BE2C (cell line): ENCODE data around the gene ZNF579.

Experiments used
- DNase-seq: peaks from one replicate; pipeline ENCODE4 v3.0.0-alpha.2; 2020
- H3K27me3 ChIP-seq: fragments of 250-450 bp; sonication (Bioruptor Pico); 2 replicates; pipeline ENCODE4 v1.5.1; 2020; ENCODE audit warnings: mild to moderate bottlenecking
- H3K36me3 ChIP-seq: fragments of 250-450 bp; sonication (Bioruptor Pico); 2 replicates; pipeline ENCODE4 v1.5.1; 2020; ENCODE audit warnings: mild to moderate bottlenecking
- H3K4me1 ChIP-seq: fragments of 250-450 bp; sonication (Bioruptor Pico); 2 replicates; pipeline ENCODE4 v1.5.1; 2020
- H3K4me3 ChIP-seq: 2 replicates; pipeline ENCODE4 v1.5.1; 2011; ENCODE audit warnings: low read depth, low read length
- H3K9me3 ChIP-seq: fragments of 250-450 bp; sonication (Bioruptor Pico); 2 replicates; pipeline ENCODE4 v1.5.1; 2020
- TF ChIP-seq, protein P1 (sequence below): IDR thresholded peaks from 2 replicates; pipeline ENCODE4 v1.5.1; 2012; ENCODE audit warnings: mild to moderate bottlenecking, low read depth, low read length

ZNF579 gene

DNA sequence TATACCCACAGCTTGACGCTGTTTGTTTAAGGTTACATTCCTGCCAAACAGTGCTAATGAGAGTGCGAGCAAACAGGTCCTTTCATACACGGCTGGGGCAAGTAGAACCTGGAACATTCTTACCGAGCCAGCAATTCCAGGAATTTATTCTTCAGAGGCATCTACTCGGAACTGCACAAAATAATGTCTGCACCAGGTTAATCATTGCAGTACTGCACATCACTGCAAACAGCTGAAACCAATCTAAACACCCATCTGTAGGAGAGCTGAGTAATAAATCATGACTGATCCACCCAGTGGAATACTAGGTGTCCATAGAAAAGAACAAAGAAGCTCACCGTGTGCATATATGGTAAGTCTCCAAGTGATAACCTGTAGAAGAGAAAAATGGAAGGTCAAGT lies 1.2 kb upstream of the ZNF579 start:
- H3K9me3 ChIP-seq, result no peaks in the 10 kb centered on the region
- TF ChIP-seq, protein P1, sequence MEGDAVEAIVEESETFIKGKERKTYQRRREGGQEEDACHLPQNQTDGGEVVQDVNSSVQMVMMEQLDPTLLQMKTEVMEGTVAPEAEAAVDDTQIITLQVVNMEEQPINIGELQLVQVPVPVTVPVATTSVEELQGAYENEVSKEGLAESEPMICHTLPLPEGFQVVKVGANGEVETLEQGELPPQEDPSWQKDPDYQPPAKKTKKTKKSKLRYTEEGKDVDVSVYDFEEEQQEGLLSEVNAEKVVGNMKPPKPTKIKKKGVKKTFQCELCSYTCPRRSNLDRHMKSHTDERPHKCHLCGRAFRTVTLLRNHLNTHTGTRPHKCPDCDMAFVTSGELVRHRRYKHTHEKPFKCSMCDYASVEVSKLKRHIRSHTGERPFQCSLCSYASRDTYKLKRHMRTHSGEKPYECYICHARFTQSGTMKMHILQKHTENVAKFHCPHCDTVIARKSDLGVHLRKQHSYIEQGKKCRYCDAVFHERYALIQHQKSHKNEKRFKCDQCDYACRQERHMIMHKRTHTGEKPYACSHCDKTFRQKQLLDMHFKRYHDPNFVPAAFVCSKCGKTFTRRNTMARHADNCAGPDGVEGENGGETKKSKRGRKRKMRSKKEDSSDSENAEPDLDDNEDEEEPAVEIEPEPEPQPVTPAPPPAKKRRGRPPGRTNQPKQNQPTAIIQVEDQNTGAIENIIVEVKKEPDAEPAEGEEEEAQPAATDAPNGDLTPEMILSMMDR, result no peak
- H3K4me1 ChIP-seq, result peaks cover 10% of the 10 kb centered on the region
- peaks cover 11% of the 10 kb centered on the region for H3K36me3 ChIP-seq
- H3K4me3 ChIP-seq, result no peak overlapping the region
- no peak for DNase-seq
- no peaks in the 10 kb centered on the region for H3K27me3 ChIP-seq

DNA sequence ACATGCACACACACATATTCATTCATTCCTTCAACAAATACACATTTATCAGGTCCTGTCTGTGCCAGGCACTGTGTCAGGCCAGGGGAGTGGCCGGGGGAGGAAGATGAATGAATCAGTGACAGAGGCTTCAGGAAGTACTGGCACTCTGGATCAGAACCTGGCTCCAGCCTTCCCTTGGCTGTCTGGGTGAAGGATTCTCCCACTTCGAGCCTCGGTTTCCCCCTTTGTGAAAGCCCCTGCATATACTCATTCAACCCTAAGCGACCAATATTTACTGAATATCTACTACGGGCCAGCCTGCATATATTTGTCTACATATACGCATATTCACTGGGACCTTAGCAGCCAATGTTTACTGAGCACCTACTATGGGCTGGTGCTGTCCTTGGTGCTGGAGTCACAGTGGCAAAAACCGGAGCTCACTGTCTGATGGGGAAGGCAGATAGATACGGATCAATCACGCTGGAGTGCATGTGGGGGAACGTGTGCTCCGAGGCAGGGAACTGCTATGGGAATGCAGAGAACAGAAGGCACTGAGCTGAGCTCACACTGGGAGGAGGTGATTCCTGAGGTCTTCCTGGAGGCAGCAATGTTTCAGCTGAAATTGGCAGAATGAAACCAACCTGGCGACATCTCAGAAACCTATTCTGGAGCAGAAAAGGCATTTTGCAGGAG lies 636 bp upstream of the ZNF579 start:
- Histone ChIP-seq H3K36me3 (peaks cover 12% of the 10 kb centered on the region), H3K27me3 (no peaks in the 10 kb centered on the region), H3K4me1 (peaks cover 6% of the 10 kb centered on the region), H3K4me3 (peak overlapping the region; percentile 86), H3K9me3 (no peaks in the 10 kb centered on the region)
- no peak for DNase-seq
- TF ChIP-seq, protein P1, result no peak

DNA sequence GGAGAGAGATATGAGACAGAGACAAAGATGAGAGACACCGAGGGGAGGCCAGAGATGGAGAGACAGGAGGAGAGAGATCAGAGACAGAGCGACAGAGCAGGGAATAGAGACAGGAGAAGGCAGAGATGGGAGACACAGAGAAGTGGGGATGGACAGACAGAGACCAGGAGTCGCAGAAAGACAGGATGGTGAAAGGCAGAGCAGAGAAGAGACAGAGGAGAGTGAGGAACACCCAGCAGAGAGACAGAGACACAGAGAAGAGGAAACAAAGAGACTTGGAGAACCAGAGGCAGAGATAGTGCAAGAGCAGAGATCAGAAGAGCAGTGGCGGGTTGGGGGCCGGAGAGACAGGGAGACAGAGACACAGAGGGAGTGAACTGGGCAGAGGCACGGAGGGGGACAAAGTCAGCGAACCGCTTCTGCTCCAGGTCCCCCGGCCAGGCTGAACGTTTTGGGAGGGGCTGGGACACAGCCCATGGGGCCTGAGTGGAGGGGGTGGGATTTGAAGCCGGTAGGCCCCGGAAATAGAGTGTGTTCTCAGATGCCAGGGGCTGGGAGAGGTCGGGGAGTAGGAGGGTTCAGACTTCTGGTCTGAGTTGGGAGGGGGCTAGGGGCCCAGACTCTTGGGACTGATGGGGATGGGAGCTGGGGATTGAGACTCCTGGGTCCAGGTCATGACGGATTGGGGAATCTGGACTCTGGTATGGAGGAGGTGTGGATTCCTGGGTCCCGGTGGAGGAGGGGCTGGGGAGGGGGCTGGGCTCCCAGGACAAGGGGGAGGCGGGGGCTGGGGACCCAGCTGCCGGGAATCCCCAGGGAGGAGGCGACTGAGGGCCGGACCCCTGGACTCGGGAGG lies 654 bp downstream of the ZNF579 start:
- H3K36me3 ChIP-seq, result peaks cover 12% of the 10 kb centered on the region
- peak overlapping the region; percentile 86 for H3K4me3 ChIP-seq
- H3K4me1 ChIP-seq, result peaks cover 2% of the 10 kb centered on the region; the same call in 1 of the 2 replicates
- no peak for DNase-seq
- TF ChIP-seq, protein P1, result no peak
- H3K27me3 ChIP-seq, result no peaks in the 10 kb centered on the region
- no peaks in the 10 kb centered on the region for H3K9me3 ChIP-seq

DNA sequence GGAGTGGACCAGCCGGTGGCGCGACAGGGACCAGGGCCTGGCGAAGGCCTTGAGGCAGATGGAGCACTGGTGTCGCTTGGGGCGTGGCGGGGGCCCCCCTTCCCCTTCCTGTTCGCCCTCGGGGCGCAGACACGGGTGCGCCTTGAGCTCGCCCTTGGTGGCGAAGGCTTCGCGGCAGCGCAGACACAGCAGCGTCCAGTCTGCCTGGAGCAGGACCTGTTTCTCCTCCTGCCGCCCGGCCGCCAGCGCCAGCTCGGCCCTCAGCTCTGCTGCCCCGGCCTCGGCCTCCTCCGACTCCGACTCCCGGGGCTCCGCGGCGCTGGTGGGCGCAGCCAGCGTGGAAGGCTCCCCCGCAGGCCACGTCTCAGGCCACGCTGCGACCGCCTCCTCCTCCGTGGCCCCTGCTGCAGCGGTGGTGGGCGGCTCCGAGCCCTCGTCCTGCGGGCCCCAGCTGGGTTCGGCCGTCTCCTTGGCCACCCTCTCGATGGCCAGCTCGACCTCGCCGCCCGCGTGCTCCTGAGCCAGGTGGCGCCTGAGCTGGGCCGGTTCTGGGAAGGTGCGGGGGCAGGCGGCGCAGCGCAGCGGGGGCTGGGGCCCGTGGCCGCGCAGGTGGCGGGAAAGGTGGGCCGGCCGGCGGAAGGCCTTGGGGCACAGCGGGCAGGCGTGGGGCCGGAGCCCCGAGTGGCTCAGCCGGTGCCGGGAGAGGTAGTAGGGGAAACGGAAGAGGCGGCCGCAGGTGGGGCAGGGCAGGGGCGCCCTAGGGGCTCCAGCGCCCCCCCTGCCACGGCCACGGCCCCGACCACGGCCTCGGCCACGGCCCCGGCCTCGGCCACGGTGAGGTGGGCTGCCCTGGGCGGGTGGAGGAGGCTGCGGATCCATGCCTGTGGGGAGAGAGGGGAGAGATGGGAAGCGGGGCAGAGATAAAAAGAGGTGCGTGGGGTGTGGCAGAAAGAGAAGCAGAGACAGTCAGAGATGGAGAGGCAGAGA lies 1.6 kb downstream of the ZNF579 start:
- TF ChIP-seq, protein P1, result no peak
- Histone ChIP-seq H3K9me3 (no peaks in the 10 kb centered on the region), H3K27me3 (no peaks in the 10 kb centered on the region), H3K36me3 (peaks cover 12% of the 10 kb centered on the region), H3K4me3 (peak overlapping the region; percentile 86), H3K4me1 (peaks cover 2% of the 10 kb centered on the region; the same call in 1 of the 2 replicates)
- DNase-seq, result no peak

DNA sequence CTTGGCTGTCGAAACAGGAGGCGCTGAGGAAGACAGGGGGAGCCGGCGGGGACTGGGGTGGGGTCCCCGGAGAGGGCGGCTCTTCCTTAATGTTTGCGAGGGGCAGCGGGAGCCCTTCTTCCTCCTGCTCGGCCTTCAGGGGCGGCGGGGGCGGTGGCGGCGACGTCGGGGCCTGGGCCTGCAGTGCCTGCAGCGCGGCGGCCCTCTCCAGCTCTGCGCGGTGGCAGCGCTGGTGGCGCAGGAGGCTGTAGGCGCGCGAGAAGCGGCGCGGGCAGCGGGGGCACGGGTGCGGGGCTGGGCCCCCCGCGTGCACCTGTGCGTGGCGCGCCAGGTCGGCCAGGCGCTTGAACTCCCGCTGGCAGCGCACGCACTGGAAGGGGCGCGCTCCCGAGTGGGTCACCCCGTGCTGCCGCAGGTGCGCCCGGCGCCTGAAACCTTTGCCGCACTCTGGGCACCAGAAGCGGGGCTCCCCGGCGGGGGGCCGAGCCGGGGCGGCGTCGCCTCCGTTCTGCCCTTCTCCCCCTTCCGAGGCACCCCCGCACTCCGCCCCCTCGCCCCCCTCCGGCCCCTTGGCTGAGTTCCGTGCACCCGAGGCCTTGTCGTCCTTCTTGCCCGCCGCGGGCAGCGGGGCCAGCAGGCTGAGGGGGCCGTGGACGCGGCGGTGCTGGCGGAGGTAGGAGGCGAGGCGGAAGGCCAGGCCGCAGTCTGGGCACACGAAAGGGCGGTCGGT lies 2.5 kb downstream of the ZNF579 start:
- Histone ChIP-seq H3K9me3 (no peaks in the 10 kb centered on the region), H3K4me1 (peaks cover 2% of the 10 kb centered on the region; the same call in 1 of the 2 replicates), H3K36me3 (peaks cover 12% of the 10 kb centered on the region), H3K27me3 (no peaks in the 10 kb centered on the region), H3K4me3 (no peak overlapping the region)
- TF ChIP-seq, protein P1, result no peak
- DNase-seq, result no peak
